Measurements from ENCODE around the gene LHPP. TPM values are rescaled to one million over a fixed set of nuclear protein-coding genes. Genes with fewer than 3 reads are reported as not detected.
A peak's percentile ranks its signal among the peaks of the same experiment; 100 is the strongest.

Gene LHPP
- total RNA-seq, 4 donors from 2014 or later, result 20.3 to 116 (median 22.4) TPM

- in situ Hi-C loops (cut with MboI; ENCODE audit: low pct_ligation_motif_present in 1 of 4, low pct_unique_long_range_greater_than_20kb in 1 of 4, low sequenced_read_pairs in 3 of 4), result no loop called here
- intact Hi-C loops (cut with DNase I; ENCODE audit: low total_unique reads), result no loop called here
- 93% methylated on average over 23 of the region's 23 CpGs; no CpG with 5 or more reads in 1 of the 2 donors for WGBS, 2 donors (ENCODE audit: low coverage in 1 of 2)
These were observed 97.0 kb downstream of the LHPP start for GRCh38 chr10:124558339-124559321.

GRCh38 chr10:124559372-124560132 lies 97.9 kb downstream of the LHPP start:
- DNase-seq, result no peak
- Histone ChIP-seq H3K9me3 (no peaks in the 10 kb centered on the region), H3K4me1 (peaks cover 9 to 19% (median 13%) of the 10 kb centered on the region in 4 donors), H3K36me3 (no peaks in the 10 kb centered on the region), H3K4me3 (no peak overlapping the region), H3K27me3 (no peaks in the 10 kb centered on the region), H3K27ac (peak overlapping the region; percentile 65 to 79 (median 68))
- 90% methylated on average over 9 of the region's 11 CpGs; no CpG with 5 or more reads in 1 of the 2 donors for WGBS, 2 donors (ENCODE audit: low coverage in 1 of 2)
- in situ Hi-C loops (cut with MboI; ENCODE audit: low pct_ligation_motif_present in 1 of 4, low pct_unique_long_range_greater_than_20kb in 1 of 4, low sequenced_read_pairs in 3 of 4) (no loop called here), intact Hi-C loops (cut with DNase I; ENCODE audit: low total_unique reads) (no loop called here)
- TF ChIP-seq POLR2AphosphoS5 (IDR thresholded peaks at IDR 0.05) (no peak), CTCF (IDR thresholded peaks at IDR 0.05) (no peak), EP300 (IDR thresholded peaks at IDR 0.05; ENCODE audit: low read depth) (no peak), POLR2A (IDR thresholded peaks at IDR 0.05) (no peak)

More at GRCh38 chr10:124558339-124559321, 97.0 kb downstream of the LHPP start:
- TF ChIP-seq POLR2AphosphoS5 (IDR thresholded peaks at IDR 0.05) (no peak), CTCF (IDR thresholded peaks at IDR 0.05) (no peak), POLR2A (IDR thresholded peaks at IDR 0.05) (no peak), EP300 (IDR thresholded peaks at IDR 0.05; ENCODE audit: low read depth) (no peak)
- Histone ChIP-seq H3K36me3 (no peaks in the 10 kb centered on the region), H3K9me3 (no peaks in the 10 kb centered on the region), H3K27ac (peak overlapping the region in 3 of 4 donors; percentile 65 to 79 (median 72)), H3K4me1 (peaks cover 9 to 19% (median 13%) of the 10 kb centered on the region in 4 donors), H3K4me3 (no peak overlapping the region), H3K27me3 (no peaks in the 10 kb centered on the region)
- DNase-seq, result no peak

- H3K27ac ChIP-seq, result peak overlapping the region; percentile 65 to 79 (median 68)
- no peaks in the 10 kb centered on the region for H3K36me3 ChIP-seq
- peak; percentile 81 for TF ChIP-seq EP300 (IDR thresholded peaks at IDR 0.05; ENCODE audit: low read depth)
- TF ChIP-seq POLR2AphosphoS5 (IDR thresholded peaks at IDR 0.05), result peak in 2 of 3 donors; percentile 54 to 70
- no peak for TF ChIP-seq POLR2A (IDR thresholded peaks at IDR 0.05)
- WGBS, 2 donors (ENCODE audit: low coverage in 1 of 2), result 29 to 64% methylated on average over 1 to 18 of the region's 18 CpGs
- no peaks in the 10 kb centered on the region for H3K9me3 ChIP-seq
- H3K4me3 ChIP-seq, result no peak overlapping the region
- in situ Hi-C loops (cut with MboI; ENCODE audit: low pct_ligation_motif_present in 1 of 4, low pct_unique_long_range_greater_than_20kb in 1 of 4, low sequenced_read_pairs in 3 of 4), result no loop called here
- DNase-seq, result peak; percentile 28
- no peaks in the 10 kb centered on the region for H3K27me3 ChIP-seq
- intact Hi-C loops (cut with DNase I; ENCODE audit: low total_unique reads), result no loop called here
- peaks cover 9 to 19% (median 13%) of the 10 kb centered on the region in 4 donors for H3K4me1 ChIP-seq
These were observed 98.9 kb downstream of the LHPP start for GRCh38 chr10:124560377-124561105.

- TF ChIP-seq CTCF (IDR thresholded peaks at IDR 0.05) (no peak), POLR2A (IDR thresholded peaks at IDR 0.05) (no peak), POLR2AphosphoS5 (IDR thresholded peaks at IDR 0.05) (no peak), EP300 (IDR thresholded peaks at IDR 0.05; ENCODE audit: low read depth) (no peak)
- Histone ChIP-seq H3K4me3 (no peak overlapping the region), H3K9me3 (no peaks in the 10 kb centered on the region), H3K27ac (peak overlapping the region; percentile 57 to 79 (median 68)), H3K36me3 (no peaks in the 10 kb centered on the region), H3K4me1 (peaks cover 9 to 19% (median 13%) of the 10 kb centered on the region in 4 donors), H3K27me3 (no peaks in the 10 kb centered on the region)
- intact Hi-C loops (cut with DNase I; ENCODE audit: low total_unique reads) (no loop called here), in situ Hi-C loops (cut with MboI; ENCODE audit: low pct_ligation_motif_present in 1 of 4, low pct_unique_long_range_greater_than_20kb in 1 of 4, low sequenced_read_pairs in 3 of 4) (no loop called here)
- DNase-seq, result no peak
- 70% methylated on average over 5 of the region's 5 CpGs; no CpG with 5 or more reads in 1 of the 2 donors for WGBS, 2 donors (ENCODE audit: low coverage in 1 of 2)
These were observed 99.6 kb downstream of the LHPP start for GRCh38 chr10:124561206-124561605.

Data from transverse colon (tissue), 4 donors.